Nephron (organoid): Measurements from ENCODE around the gene SV2B.
"Not testable (repeated sequence)": the region's sequence is repeated elsewhere in the genome, so short reads cannot be mapped to it uniquely, and the experiment has no call there.

Experiments
- H3K27ac Mint-ChIP-seq, 3 experiments: 2 replicates each; pipeline ENCODE4 v1.8.0; 2020; ENCODE audit warnings: mixed read lengths in 3 of 3, mild to moderate bottlenecking in 2 of 3, moderate library complexity in 1 of 3
- H3K27me3 Mint-ChIP-seq: 2 replicates; pipeline ENCODE4 v1.8.0; 2021; ENCODE audit warnings: low read depth, mild to moderate bottlenecking, moderate library complexity, mixed read lengths
- H3K36me3 Mint-ChIP-seq: 2 replicates; pipeline ENCODE4 v1.8.0; 2020; ENCODE audit warnings: low read depth, mixed read lengths
- H3K4me1 Mint-ChIP-seq: 2 replicates; pipeline ENCODE4 v1.8.0; 2020; ENCODE audit warnings: mixed read lengths
- H3K4me3 Mint-ChIP-seq, 3 experiments: 2 replicates each; pipeline ENCODE4 v1.8.0; 2020; ENCODE audit warnings: mild to moderate bottlenecking in 3 of 3, mixed read lengths in 3 of 3, moderate library complexity in 2 of 3
- H3K9me3 Mint-ChIP-seq: 2 replicates; pipeline ENCODE4 v1.8.0; 2020; ENCODE audit warnings: mixed read lengths
- TF ChIP-seq, protein P1 (sequence below), 3 experiments: fragments of 200-600 bp; sonication (generic); IDR thresholded peaks; one replicate each; pipeline ENCODE4 v1.5.0; 2021; ENCODE audit warnings: antibody characterized with exemption in 3 of 3; ENCODE audit not compliant: unreplicated experiment in 3 of 3

SV2B gene

DNA sequence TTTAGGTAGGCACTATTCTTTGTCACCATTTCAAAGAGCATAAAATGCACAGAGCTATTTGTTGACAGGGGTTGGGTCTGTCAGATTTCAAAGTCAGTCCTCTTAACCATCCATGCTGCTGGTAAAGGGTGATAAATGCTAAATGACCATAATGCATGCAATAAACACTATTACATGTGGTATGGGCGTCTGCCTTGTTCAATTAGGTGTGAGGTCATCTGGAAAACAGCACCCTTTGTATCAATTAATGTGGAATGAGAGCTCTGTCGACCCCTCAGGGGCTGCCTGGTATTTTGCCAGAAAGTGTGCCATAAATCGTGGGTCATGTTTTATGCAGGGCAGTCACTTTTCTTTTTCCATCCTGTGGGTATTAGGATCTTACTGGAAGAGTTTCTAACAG lies 235.6 kb downstream of the SV2B start:
- Mint-ChIP-seq H3K4me3 (no peak overlapping the region), H3K4me1 (no peaks in the 10 kb centered on the region), H3K36me3 (no peaks in the 10 kb centered on the region), H3K27me3 (peaks cover 19% of the 10 kb centered on the region), H3K27ac (no peak overlapping the region), H3K9me3 (no peaks in the 10 kb centered on the region)
- TF ChIP-seq, protein P1, sequence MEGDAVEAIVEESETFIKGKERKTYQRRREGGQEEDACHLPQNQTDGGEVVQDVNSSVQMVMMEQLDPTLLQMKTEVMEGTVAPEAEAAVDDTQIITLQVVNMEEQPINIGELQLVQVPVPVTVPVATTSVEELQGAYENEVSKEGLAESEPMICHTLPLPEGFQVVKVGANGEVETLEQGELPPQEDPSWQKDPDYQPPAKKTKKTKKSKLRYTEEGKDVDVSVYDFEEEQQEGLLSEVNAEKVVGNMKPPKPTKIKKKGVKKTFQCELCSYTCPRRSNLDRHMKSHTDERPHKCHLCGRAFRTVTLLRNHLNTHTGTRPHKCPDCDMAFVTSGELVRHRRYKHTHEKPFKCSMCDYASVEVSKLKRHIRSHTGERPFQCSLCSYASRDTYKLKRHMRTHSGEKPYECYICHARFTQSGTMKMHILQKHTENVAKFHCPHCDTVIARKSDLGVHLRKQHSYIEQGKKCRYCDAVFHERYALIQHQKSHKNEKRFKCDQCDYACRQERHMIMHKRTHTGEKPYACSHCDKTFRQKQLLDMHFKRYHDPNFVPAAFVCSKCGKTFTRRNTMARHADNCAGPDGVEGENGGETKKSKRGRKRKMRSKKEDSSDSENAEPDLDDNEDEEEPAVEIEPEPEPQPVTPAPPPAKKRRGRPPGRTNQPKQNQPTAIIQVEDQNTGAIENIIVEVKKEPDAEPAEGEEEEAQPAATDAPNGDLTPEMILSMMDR (IDR thresholded peaks at IDR 0.05; ENCODE audit: unreplicated experiment in 3 of 3), result no peak

DNA sequence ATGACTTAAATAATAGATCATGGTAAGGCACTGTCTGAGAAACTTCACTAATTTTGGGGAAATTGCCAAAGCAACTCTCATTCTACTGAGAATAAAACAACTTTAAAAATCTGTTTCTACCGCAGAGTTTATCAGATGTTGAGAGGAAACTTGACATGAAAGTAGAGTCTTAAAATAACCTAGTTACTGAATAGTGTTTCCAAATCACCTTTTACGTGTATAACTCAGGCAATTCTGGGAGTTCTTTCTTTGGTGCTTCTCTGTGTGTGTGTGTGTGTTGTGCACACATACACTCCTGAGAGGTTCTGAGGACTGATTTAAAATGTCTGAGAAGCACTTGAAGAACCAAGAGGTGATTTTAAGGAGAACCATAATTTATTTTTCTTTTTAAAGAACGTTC lies 236.6 kb downstream of the SV2B start:
- Mint-ChIP-seq H3K9me3 (no peaks in the 10 kb centered on the region), H3K4me3 (no peak overlapping the region), H3K27ac (no peak overlapping the region), H3K27me3 (peaks cover 19% of the 10 kb centered on the region), H3K4me1 (no peaks in the 10 kb centered on the region), H3K36me3 (no peaks in the 10 kb centered on the region)
- TF ChIP-seq, protein P1 (IDR thresholded peaks at IDR 0.05; ENCODE audit: unreplicated experiment in 3 of 3), result no peak

DNA sequence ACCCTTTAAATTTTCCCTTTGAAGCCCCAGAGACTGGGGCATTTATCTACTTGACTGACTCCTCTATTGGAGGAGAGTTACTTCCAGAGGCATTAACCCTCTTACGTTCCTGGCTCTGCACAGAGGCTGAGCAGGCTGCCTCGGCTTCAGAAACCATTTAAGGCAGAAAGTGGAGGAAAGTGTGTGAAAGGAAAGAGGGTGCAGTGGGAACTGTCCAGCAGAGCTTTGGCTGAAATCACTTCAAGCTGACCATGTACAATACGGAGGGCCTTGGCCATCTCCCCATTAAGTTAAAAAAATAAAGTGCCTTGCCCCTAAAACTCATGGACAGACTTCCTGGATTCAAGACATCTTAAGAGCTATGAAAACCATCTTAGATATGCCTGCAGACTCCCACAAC lies 238.7 kb downstream of the SV2B start:
- H3K27me3 Mint-ChIP-seq, result peaks cover 19% of the 10 kb centered on the region
- TF ChIP-seq, protein P1 (IDR thresholded peaks at IDR 0.05; ENCODE audit: unreplicated experiment in 3 of 3), result no peak
- no peak overlapping the region for H3K27ac Mint-ChIP-seq
- no peaks in the 10 kb centered on the region for H3K36me3 Mint-ChIP-seq
- no peak overlapping the region for H3K4me3 Mint-ChIP-seq
- no peaks in the 10 kb centered on the region for H3K9me3 Mint-ChIP-seq
- no peaks in the 10 kb centered on the region for H3K4me1 Mint-ChIP-seq

DNA sequence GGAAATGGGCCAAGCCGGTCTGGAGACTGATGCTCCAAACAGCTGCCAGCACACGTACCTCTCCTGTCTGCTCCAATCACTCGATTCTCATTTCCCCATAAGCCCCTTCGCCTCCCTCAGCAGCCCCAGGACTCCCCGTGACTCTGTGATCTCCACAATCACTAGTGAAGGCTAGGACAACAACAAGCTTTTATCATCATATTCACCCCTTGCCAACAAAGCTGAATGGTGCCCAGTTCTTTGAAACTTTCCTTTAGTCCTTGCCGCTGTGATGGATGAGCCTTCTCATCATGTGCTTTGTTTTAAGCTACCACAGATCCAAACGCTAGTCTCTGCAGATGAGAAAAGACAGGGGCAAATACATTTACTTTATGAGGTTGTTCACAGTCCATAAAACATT lies 242.0 kb downstream of the SV2B start:
- Mint-ChIP-seq H3K9me3 (no peaks in the 10 kb centered on the region), H3K4me3 (no peak overlapping the region), H3K36me3 (no peaks in the 10 kb centered on the region), H3K27ac (no peak overlapping the region), H3K27me3 (peaks cover 19% of the 10 kb centered on the region), H3K4me1 (no peaks in the 10 kb centered on the region)
- TF ChIP-seq, protein P1 (IDR thresholded peaks at IDR 0.05; ENCODE audit: unreplicated experiment in 3 of 3), result no peak

DNA sequence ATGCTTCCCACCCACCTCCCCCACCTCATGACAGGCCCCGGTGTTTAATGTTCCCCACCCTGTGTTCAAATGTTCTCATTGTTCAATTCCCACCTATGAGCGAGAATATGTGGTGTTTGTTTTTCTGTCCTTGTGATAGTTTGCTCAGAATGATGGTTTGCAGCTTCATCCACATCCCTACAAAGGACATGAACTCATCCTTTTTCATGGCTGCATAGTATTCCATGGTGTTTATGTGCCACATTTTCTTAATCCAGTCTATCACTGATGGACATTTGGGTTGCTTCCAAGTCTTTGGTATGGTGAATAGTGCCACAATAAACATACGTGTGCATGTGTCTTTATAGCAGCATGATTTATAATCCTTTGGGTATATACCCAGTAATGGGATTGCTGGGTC lies 244.9 kb downstream of the SV2B start:
- H3K9me3 Mint-ChIP-seq, H3K4me1 Mint-ChIP-seq, H3K27ac Mint-ChIP-seq, H3K4me3 Mint-ChIP-seq, H3K36me3 Mint-ChIP-seq: not testable (repeated sequence)
- H3K27me3 Mint-ChIP-seq, result peaks cover 16% of the 10 kb centered on the region

DNA sequence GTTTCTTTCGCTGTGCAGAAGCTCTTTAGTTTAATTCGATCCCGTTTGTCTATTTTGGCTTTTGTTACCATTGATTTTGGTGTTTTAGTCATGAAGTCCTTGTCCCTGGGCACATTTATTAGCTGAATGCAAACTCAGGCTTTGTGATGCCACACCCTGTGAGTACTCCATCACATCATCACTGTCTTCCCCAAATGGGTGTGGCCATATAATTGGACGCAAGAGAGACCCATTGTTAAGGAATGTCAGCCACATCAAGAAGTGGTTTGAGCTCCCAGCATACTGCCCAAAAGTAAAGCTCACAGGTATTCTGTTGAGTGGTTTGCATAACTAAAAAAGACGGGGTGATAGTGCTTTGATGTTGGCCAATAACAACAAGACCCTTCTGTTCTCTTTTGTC lies 245.7 kb downstream of the SV2B start:
- no peaks in the 10 kb centered on the region for H3K36me3 Mint-ChIP-seq
- no peak overlapping the region for H3K4me3 Mint-ChIP-seq
- no peaks in the 10 kb centered on the region for H3K4me1 Mint-ChIP-seq
- TF ChIP-seq, protein P1 (IDR thresholded peaks at IDR 0.05; ENCODE audit: unreplicated experiment in 3 of 3), result no peak
- H3K27ac Mint-ChIP-seq, result no peak overlapping the region
- H3K9me3 Mint-ChIP-seq, result no peaks in the 10 kb centered on the region
- H3K27me3 Mint-ChIP-seq, result peaks cover 10% of the 10 kb centered on the region
